ENCODE measurements around the gene SGPL1.

SGPL1 gene

GRCh38 chr10:70845256-70845655 is 29.5 kb downstream of the SGPL1 start:
- TF ChIP-seq ZBTB7A (IDR thresholded peaks at IDR 0.05; ENCODE audit: low read depth) (no peak), CEBPB (IDR thresholded peaks at IDR 0.05) (no peak), TEAD4 (IDR thresholded peaks at IDR 0.05) (no peak), YY1 (IDR thresholded peaks at IDR 0.05; ENCODE audit: low read depth) (no peak), NFIC (IDR thresholded peaks at IDR 0.05) (no peak), TCF12 (IDR thresholded peaks at IDR 0.05; ENCODE audit: low read depth) (no peak), EGR1 (IDR thresholded peaks at IDR 0.05) (no peak), MAX (IDR thresholded peaks at IDR 0.05) (no peak)

- no peak for TF ChIP-seq CEBPB (IDR thresholded peaks at IDR 0.05)
- no peak for TF ChIP-seq EGR1 (IDR thresholded peaks at IDR 0.05)
- no peak for TF ChIP-seq RAD21 (IDR thresholded peaks at IDR 0.05; ENCODE audit: low read depth)
- no peak for TF ChIP-seq TCF12 (IDR thresholded peaks at IDR 0.05; ENCODE audit: low read depth)
- TF ChIP-seq USF1 (IDR thresholded peaks at IDR 0.05): no peak
- no peak for TF ChIP-seq MAX (IDR thresholded peaks at IDR 0.05)
- no peak for TF ChIP-seq TAF1 (IDR thresholded peaks at IDR 0.05; ENCODE audit: low read depth)
- TF ChIP-seq NFIC (IDR thresholded peaks at IDR 0.05): no peak
- no peak for TF ChIP-seq YY1 (IDR thresholded peaks at IDR 0.05; ENCODE audit: low read depth)
- TF ChIP-seq REST (IDR thresholded peaks at IDR 0.05; ENCODE audit: low read depth): no peak
- no peak for TF ChIP-seq EP300 (IDR thresholded peaks at IDR 0.05; ENCODE audit: borderline replicate concordance)
- TF ChIP-seq TEAD4 (IDR thresholded peaks at IDR 0.05): no peak
- TF ChIP-seq CREB1 (IDR thresholded peaks at IDR 0.05; ENCODE audit: low read depth): no peak
- TF ChIP-seq FOXM1 (IDR thresholded peaks at IDR 0.05; ENCODE audit: borderline replicate concordance, low read depth): no peak
These were observed 30.1 kb downstream of the SGPL1 start for GRCh38 chr10:70845816-70846215.

GRCh38 chr10:70846795-70847194 is 31.0 kb downstream of the SGPL1 start:
- TF ChIP-seq ZBTB7A (IDR thresholded peaks at IDR 0.05; ENCODE audit: low read depth) (no peak), EGR1 (IDR thresholded peaks at IDR 0.05) (no peak), REST (IDR thresholded peaks at IDR 0.05; ENCODE audit: low read depth) (no peak), CREB1 (IDR thresholded peaks at IDR 0.05; ENCODE audit: low read depth) (no peak), MAX (IDR thresholded peaks at IDR 0.05) (no peak), TAF1 (IDR thresholded peaks at IDR 0.05; ENCODE audit: low read depth) (no peak), RAD21 (IDR thresholded peaks at IDR 0.05; ENCODE audit: low read depth) (no peak), USF1 (IDR thresholded peaks at IDR 0.05) (no peak), CEBPB (IDR thresholded peaks at IDR 0.05) (no peak), TCF12 (IDR thresholded peaks at IDR 0.05; ENCODE audit: low read depth) (no peak), EP300 (IDR thresholded peaks at IDR 0.05; ENCODE audit: borderline replicate concordance) (no peak), FOXM1 (IDR thresholded peaks at IDR 0.05; ENCODE audit: borderline replicate concordance, low read depth) (no peak), YY1 (IDR thresholded peaks at IDR 0.05; ENCODE audit: low read depth) (no peak), NFIC (IDR thresholded peaks at IDR 0.05) (no peak), TEAD4 (IDR thresholded peaks at IDR 0.05) (no peak)

- TF ChIP-seq TCF12 (IDR thresholded peaks at IDR 0.05; ENCODE audit: low read depth) (no peak), EP300 (IDR thresholded peaks at IDR 0.05; ENCODE audit: borderline replicate concordance) (no peak), MAX (IDR thresholded peaks at IDR 0.05) (no peak), ZBTB7A (IDR thresholded peaks at IDR 0.05; ENCODE audit: low read depth) (no peak), REST (IDR thresholded peaks at IDR 0.05; ENCODE audit: low read depth) (no peak), TEAD4 (IDR thresholded peaks at IDR 0.05) (no peak), EGR1 (IDR thresholded peaks at IDR 0.05) (no peak), TAF1 (IDR thresholded peaks at IDR 0.05; ENCODE audit: low read depth) (no peak), USF1 (IDR thresholded peaks at IDR 0.05) (no peak), CREB1 (IDR thresholded peaks at IDR 0.05; ENCODE audit: low read depth) (no peak), NFIC (IDR thresholded peaks at IDR 0.05) (no peak), YY1 (IDR thresholded peaks at IDR 0.05; ENCODE audit: low read depth) (no peak), RAD21 (IDR thresholded peaks at IDR 0.05; ENCODE audit: low read depth) (no peak), CEBPB (IDR thresholded peaks at IDR 0.05) (no peak)
These were observed 32.1 kb downstream of the SGPL1 start for GRCh38 chr10:70847659-70848360.

All from Ishikawa (cell line).